ENCODE results near the gene CFAP46. TPM values are rescaled to one million over a fixed set of nuclear protein-coding genes. Genes with fewer than 3 reads are reported as not detected.

CFAP46 gene
- total and polyA plus RNA-seq, 2 of the 4 experiments (the other 2 are of a cell fraction), result 1.3 to 1.8 TPM

- TF ChIP-seq MXI1 (IDR thresholded peaks at IDR 0.05; ENCODE audit: borderline replicate concordance, low read depth, low read length), result no peak
- TF ChIP-seq RAD21 (IDR thresholded peaks at IDR 0.05; ENCODE audit: low read length), result no peak
- TF ChIP-seq SMC3 (IDR thresholded peaks at IDR 0.05; ENCODE audit: low read depth, low read length), result no peak
- Histone ChIP-seq H2AK9ac (replicated peaks; ENCODE audit: low read depth, low read length, poor library complexity) (no peak overlapping the region), H3K4me2 (ENCODE audit: low read depth, low read length) (no peak overlapping the region), H4K5ac (ENCODE audit: low read depth, low read length) (no peak overlapping the region), H3K14ac (replicated peaks; ENCODE audit: low read depth, low read length) (no peak overlapping the region), H3K56ac (ENCODE audit: extremely low read depth, insufficient read depth, low read length) (no peak overlapping the region), H4K91ac (ENCODE audit: insufficient read depth, low read depth, low read length) (no peak overlapping the region), H3K4ac (ENCODE audit: low read depth, low read length) (no peak overlapping the region), H3K18ac (ENCODE audit: low read depth, low read length) (no peak overlapping the region), H2BK15ac (ENCODE audit: low read depth, low read length) (no peak overlapping the region), H4K8ac (ENCODE audit: low read depth in 2 of 2, low read length in 2 of 2) (no peak overlapping the region), H3K9ac (ENCODE audit: low read depth, low read length) (no peak overlapping the region), H4K20me1 (ENCODE audit: insufficient read depth, low read length) (no peaks in the 10 kb centered on the region), H3K36me3 (ENCODE audit: control insufficient read depth, insufficient read depth, low read length) (peaks cover 8% of the 10 kb centered on the region), H2BK120ac (ENCODE audit: low read depth, low read length) (no peak overlapping the region), H2BK20ac (ENCODE audit: low read depth, low read length) (no peak overlapping the region), H2AK5ac (ENCODE audit: low read depth, low read length) (no peak overlapping the region), H2BK5ac (ENCODE audit: low read depth, low read length, poor library complexity, severe bottlenecking) (no peak overlapping the region), H3K27me3 (ENCODE audit: control insufficient read depth, insufficient read depth, low read length) (peaks cover 53% of the 10 kb centered on the region), H2AFZ (replicated peaks; ENCODE audit: low read length, poor library complexity) (no peak overlapping the region), H3K9me1 (ENCODE audit: insufficient read depth, low read length) (no peaks in the 10 kb centered on the region), H3K4me3 (ENCODE audit: insufficient read depth, low read depth, low read length) (no peak overlapping the region), H3K27ac (ENCODE audit: insufficient read depth, low read length) (no peak overlapping the region), H3K9me3 (ENCODE audit: control insufficient read depth, insufficient read depth, low read length) (peaks cover 5% of the 10 kb centered on the region; the same call in 1 of the 2 replicates), H3K23ac (ENCODE audit: low read depth, low read length) (no peak overlapping the region), H3K79me1 (ENCODE audit: low read depth in 1 of 2, low read length in 2 of 2) (no peaks in the 10 kb centered on the region), H3K4me1 (ENCODE audit: control insufficient read depth, insufficient read depth, low read length) (no peaks in the 10 kb centered on the region)
- no peak for DNase-seq
- no TSS peak for BruUV-seq (replicated peaks)
- ATAC-seq (ENCODE audit: low read depth), result no peak
- WGBS, 2 experiments (ENCODE audit: extremely low coverage in 2 of 2, insufficient read length in 1 of 2), result 15% methylated on average over 56 of the region's 106 CpGs; no CpG with 5 or more reads in 1 of the 2 experiments
- CTCF ChIA-PET, result no interaction called here
- POLR2A ChIA-PET (ENCODE audit: unreplicated experiment), result no interaction called here
- intact Hi-C loops (cut with micrococcal nuclease), result no loop called here
- in situ Hi-C loops (cut with MboI; ENCODE audit: low sequenced_read_pairs), result no loop called here
- dilution Hi-C loops (cut with HindIII; ENCODE audit: low sequenced_read_pairs, unreplicated experiment), result no loop called here
Observed at GRCh38 chr10:132783940-132784865, 158.2 kb downstream of the CFAP46 start.
